Measurements from ENCODE around the gene ZNF701. TPM values are rescaled to one million over a fixed set of nuclear protein-coding genes. Genes with fewer than 3 reads are reported as not detected.
"Not testable (repeated sequence)": the region's sequence is repeated elsewhere in the genome, so short reads cannot be mapped to it uniquely, and the experiment has no call there.

ZNF701 gene
- polyA plus RNA-seq, 1 of the 3 experiments (the other 2 are of a cell fraction), result 3.8 TPM

GRCh38 chr19:52536448-52536800, 33.7 kb upstream of the ZNF701 start:
- H3K9me3 ChIP-seq, result no peaks in the 10 kb centered on the region
- H3F3A ChIP-seq (replicated peaks; ENCODE audit: insufficient read depth), result no peaks in the 10 kb centered on the region
- peaks cover 19% of the 10 kb centered on the region; the same call in 1 of the 2 replicates for H3K79me2 ChIP-seq (ENCODE audit: insufficient read depth)
- peak overlapping the region; percentile 52 for H3K4me3 ChIP-seq (ENCODE audit: low read depth in 2 of 2, low read length in 1 of 2)
- TF ChIP-seq FOXM1 (IDR thresholded peaks at IDR 0.05; ENCODE audit: low read depth), result no peak
- TF ChIP-seq ZBTB33 (IDR thresholded peaks at IDR 0.05; ENCODE audit: borderline replicate concordance, low read depth), result no peak
- WGBS (ENCODE audit: low lambda C conversion rate), result 34% methylated on average over 17 of the region's 17 CpGs
- H4K20me1 ChIP-seq (ENCODE audit: insufficient read depth), result no peaks in the 10 kb centered on the region
- peak overlapping the region; percentile 78 for H3K4me2 ChIP-seq
- H3K9me2 ChIP-seq, result no peaks in the 10 kb centered on the region
- ChIA-PET CTCF (no interaction called here), POLR2A (no interaction called here)
- H3K27me3 ChIP-seq (ENCODE audit: insufficient read depth), result no peaks in the 10 kb centered on the region
- H3K27ac ChIP-seq (ENCODE audit: low read depth in 2 of 2, low read length in 1 of 2), result no peak overlapping the region
- H2AFZ ChIP-seq (ENCODE audit: low read depth), result no peak overlapping the region
- peak; percentile 47 for DNase-seq
- H3K4me1 ChIP-seq (ENCODE audit: control insufficient read depth in 1 of 2, insufficient read depth in 2 of 2, low read depth in 1 of 2, low read length in 1 of 2), result no peaks in the 10 kb centered on the region; a peak in 1 of 4 replicates
- H3K36me3 ChIP-seq (replicated peaks in 1 of 2; ENCODE audit: control insufficient read depth in 1 of 2, insufficient read depth in 2 of 2, low read length in 1 of 2), result peaks cover 0 to 22% of the 10 kb centered on the region in 2 experiments
- 0 out of 2 replicates have a peak overlapping the region, but pooled peaks have one; percentile 48 for H3K9ac ChIP-seq

GRCh38 chr19:52538815-52539214, 31.3 kb upstream of the ZNF701 start:
- H3K4me3 ChIP-seq (ENCODE audit: low read depth in 2 of 2, low read length in 1 of 2); POLR2A ChIA-PET; CTCF ChIA-PET; H3K9me3 ChIP-seq; H3K27ac ChIP-seq (ENCODE audit: low read depth in 2 of 2, low read length in 1 of 2); H3K4me1 ChIP-seq (ENCODE audit: control insufficient read depth in 1 of 2, insufficient read depth in 2 of 2, low read depth in 1 of 2, low read length in 1 of 2); H4K20me1 ChIP-seq (ENCODE audit: insufficient read depth); H2AFZ ChIP-seq (ENCODE audit: low read depth); DNase-seq; H3F3A ChIP-seq (replicated peaks; ENCODE audit: insufficient read depth); H3K4me2 ChIP-seq; H3K27me3 ChIP-seq (ENCODE audit: insufficient read depth); H3K9me2 ChIP-seq; H3K9ac ChIP-seq: not testable (repeated sequence)
- 68% methylated on average over 4 of the region's 4 CpGs for WGBS (ENCODE audit: low lambda C conversion rate)
- peaks cover 19% of the 10 kb centered on the region; the same call in 1 of the 2 replicates for H3K79me2 ChIP-seq (ENCODE audit: insufficient read depth)
- peaks cover 4 to 22% of the 10 kb centered on the region in 2 experiments for H3K36me3 ChIP-seq (replicated peaks in 1 of 2; ENCODE audit: control insufficient read depth in 1 of 2, insufficient read depth in 2 of 2, low read length in 1 of 2)

- Histone ChIP-seq H3K79me2 (ENCODE audit: insufficient read depth) (peaks cover 19% of the 10 kb centered on the region; the same call in 1 of the 2 replicates), H3K36me3 (replicated peaks in 1 of 2; ENCODE audit: control insufficient read depth in 1 of 2, insufficient read depth in 2 of 2, low read length in 1 of 2) (peaks cover 4 to 32% of the 10 kb centered on the region in 2 experiments)
- H3K27ac ChIP-seq (ENCODE audit: low read depth in 2 of 2, low read length in 1 of 2); H3K9me2 ChIP-seq; H3K4me3 ChIP-seq (ENCODE audit: low read depth in 2 of 2, low read length in 1 of 2); H3K4me2 ChIP-seq; H3K9ac ChIP-seq; H4K20me1 ChIP-seq (ENCODE audit: insufficient read depth); H3K27me3 ChIP-seq (ENCODE audit: insufficient read depth); H2AFZ ChIP-seq (ENCODE audit: low read depth); H3F3A ChIP-seq (replicated peaks; ENCODE audit: insufficient read depth); H3K4me1 ChIP-seq (ENCODE audit: control insufficient read depth in 1 of 2, insufficient read depth in 2 of 2, low read depth in 1 of 2, low read length in 1 of 2); CTCF ChIA-PET; H3K9me3 ChIP-seq; DNase-seq: not testable (repeated sequence)
- POLR2A ChIA-PET, result interaction anchor here (0.6 kb wide), 1 partner anchor 35 kb away, joined by 3 read pairs; no protein-coding TSS in a partner anchor
- 72% methylated on average over 5 of the region's 5 CpGs for WGBS (ENCODE audit: low lambda C conversion rate)
These were observed 28.9 kb upstream of the ZNF701 start for GRCh38 chr19:52541176-52541575.

- no peaks in the 10 kb centered on the region; a peak in 1 of 4 replicates for H3K4me1 ChIP-seq (ENCODE audit: control insufficient read depth in 1 of 2, insufficient read depth in 2 of 2, low read depth in 1 of 2, low read length in 1 of 2)
- H4K20me1 ChIP-seq (ENCODE audit: insufficient read depth), result no peaks in the 10 kb centered on the region
- H3K4me3 ChIP-seq (ENCODE audit: low read depth in 2 of 2, low read length in 1 of 2), result no peak overlapping the region
- CTCF ChIA-PET, result no interaction called here
- H3K79me2 ChIP-seq (ENCODE audit: insufficient read depth), result peaks cover 19% of the 10 kb centered on the region; the same call in 1 of the 2 replicates
- peaks cover 3% of the 10 kb centered on the region for H3F3A ChIP-seq (replicated peaks; ENCODE audit: insufficient read depth)
- no peak overlapping the region for H3K27ac ChIP-seq (ENCODE audit: low read depth in 2 of 2, low read length in 1 of 2)
- H3K36me3 ChIP-seq (replicated peaks in 1 of 2; ENCODE audit: control insufficient read depth in 1 of 2, insufficient read depth in 2 of 2, low read length in 1 of 2), result peaks cover 4 to 37% of the 10 kb centered on the region in 2 experiments
- POLR2A ChIA-PET, result interaction anchor here (0.6 kb wide), 1 partner anchor 36 kb away, joined by 3 read pairs; no protein-coding TSS in a partner anchor
- no peaks in the 10 kb centered on the region for H3K9me2 ChIP-seq
- no peak for DNase-seq
- H3K27me3 ChIP-seq (ENCODE audit: insufficient read depth), result no peaks in the 10 kb centered on the region
- no peak overlapping the region for H2AFZ ChIP-seq (ENCODE audit: low read depth)
- no peak overlapping the region for H3K9ac ChIP-seq
- no peaks in the 10 kb centered on the region for H3K9me3 ChIP-seq
- H3K4me2 ChIP-seq, result no peak overlapping the region
- WGBS (ENCODE audit: low lambda C conversion rate), result 65% methylated on average over 5 of the region's 5 CpGs
- TF ChIP-seq USF1 (IDR thresholded peaks at IDR 0.05; ENCODE audit: borderline replicate concordance, low read depth) (no peak), YY1 (IDR thresholded peaks at IDR 0.05; ENCODE audit: low read depth) (no peak), IRF3 (IDR thresholded peaks at IDR 0.05; ENCODE audit: low read depth, low read length) (no peak), TEAD4 (IDR thresholded peaks at IDR 0.05; ENCODE audit: borderline replicate concordance, insufficient read depth) (no peak), ELF1 (IDR thresholded peaks at IDR 0.05) (no peak), CHD2 (IDR thresholded peaks at IDR 0.05; ENCODE audit: low read length, partially characterized antibody) (no peak), RXRA (IDR thresholded peaks at IDR 0.05; ENCODE audit: borderline replicate concordance, low read depth) (no peak), POLR2AphosphoS5 (IDR thresholded peaks at IDR 0.05; ENCODE audit: low read depth, low read length) (no peak), FOSL2 (IDR thresholded peaks at IDR 0.05; ENCODE audit: borderline replicate concordance, low read depth) (no peak)
These were observed 28.5 kb upstream of the ZNF701 start for GRCh38 chr19:52541608-52542007.

All from SK-N-SH (cell line).